Body of pancreas (tissue), 4 donors: ENCODE data around the gene VPS13C. TPM values are rescaled to one million over a fixed set of nuclear protein-coding genes. Genes with fewer than 3 reads are reported as not detected.

ENCODE experiments used
- ATAC-seq: fragments of 150-250 bp; one replicate; pipeline ENCODE4 v1.9.1; 2016
- DNase-seq, 4 donors: peaks; one replicate each; pipeline ENCODE4 v3.0.0-alpha.2; 2019
- H3K27ac ChIP-seq, 4 donors: fragments of 200-600 bp; sonication (generic); 1 replicate in 3 of 4; 2 replicates in 1 of 4; pipeline versions ENCODE4 v1.5.1 to v1.6.1; 2016 to 2019; ENCODE audit warnings: mild to moderate bottlenecking in 1 of 4, mixed read lengths in 1 of 4, moderate library complexity in 1 of 4
- H3K27me3 ChIP-seq, 2 donors: fragments of 200-600 bp; sonication (generic); one replicate each; pipeline ENCODE4 v1.6.0; 2016; ENCODE audit warnings: mild to moderate bottlenecking in 1 of 2
- H3K36me3 ChIP-seq, 2 donors: fragments of 200-600 bp; sonication (generic); replicated peaks in 1 of 2; 2 replicates each; pipeline ENCODE4 v1.5.1; 2016; ENCODE audit warnings: low read depth in 2 of 2; ENCODE audit not compliant: insufficient read depth in 1 of 2
- H3K4me1 ChIP-seq: fragments of 200-600 bp; sonication (generic); one replicate; pipeline ENCODE4 v1.6.0; 2016
- H3K4me3 ChIP-seq, 2 donors: fragments of 200-600 bp; sonication (generic); 1 replicate in 1 of 2; 2 replicates in 1 of 2; pipeline ENCODE4 v1.5.1; 2016 to 2019
- H3K9me3 ChIP-seq, 3 donors: fragments of 200-600 bp; sonication (generic); 1 replicate in 2 of 3; 2 replicates in 1 of 3; pipeline ENCODE4 v1.5.1; 2016
- CTCF ChIP-seq, 7 experiments: fragments of 450-650 bp in 4 of 7; fragments of 200-600 bp in 3 of 7; sonication (generic) in 3 of 7; IDR thresholded peaks; one replicate each; pipeline ENCODE4 v1.5.1; 2016 to 2019; ENCODE audit warnings: antibody characterized with exemption in 7 of 7
- POLR2A ChIP-seq, 3 donors: fragments of 450-650 bp; IDR thresholded peaks; one replicate each; pipeline ENCODE4 v1.6.1; 2016; ENCODE audit warnings: antibody characterized with exemption in 3 of 3, mild to moderate bottlenecking in 2 of 3
- WGBS, 2 donors: methylation state at CpG; one replicate each; pipeline ENCODE4 v1.1.5; 2017; 5-methylcytosine and 5-hydroxymethylcytosine counted together
- intact Hi-C: fragments of 100-400 bp; cut with DNase I; formaldehyde crosslinking; loops from one replicate; pipeline ENCODE4 v1.15.1; 2023
- total RNA-seq, 2 donors: library from RNA; depleted of rRNA; stranded (reverse); fragments of >200 nt; gene quantifications; one replicate each; pipeline ENCODE4 v1.1.0, GENCODE V29; 2016

VPS13C gene
- total RNA-seq: 10 to 100 TPM; 67.2 to 68.6 TPM

- Histone ChIP-seq H3K27me3 (no peaks in the 10 kb centered on the region), H3K4me1 (peaks cover 32% of the 10 kb centered on the region), H3K36me3 (no peaks in the 10 kb centered on the region), H3K27ac (peak within 1 kb of the TSS; percentile 68 to 96 (median 92)), H3K4me3 (peak within 1 kb of the TSS; percentile 77 to 85), H3K9me3 (no peaks in the 10 kb centered on the region)
- intact Hi-C loops: no loop called here
- peak; percentile 71 to 97 (median 95) for TF ChIP-seq CTCF (IDR thresholded peaks at IDR 0.05)
- peak; percentile 74 to 88 (median 81) for TF ChIP-seq POLR2A (IDR thresholded peaks at IDR 0.05)
- 0% methylated on average over 32 to 73 of the region's 73 CpGs for WGBS, 2 donors
- peak; percentile 97 for ATAC-seq
- DNase-seq: peak; percentile 93 to 96 (median 94)
Observed at GRCh38 chr15:62060113-62060895, at the start of gene VPS13C. VPS13C (minus strand) TSS chr15:62060447; CDS start chr15:62060374, 73 bp downstream.

GRCh38 chr15:62109437-62109836 lies 49.2 kb upstream of the VPS13C start:
- H3K27ac ChIP-seq: peak overlapping the region in 2 of 4 donors; percentile 41 to 82
- no peak overlapping the region for H3K4me3 ChIP-seq
- WGBS, 2 donors: 54 to 68% methylated on average over 1 of the region's 1 CpG
- H3K9me3 ChIP-seq: no peaks in the 10 kb centered on the region
- intact Hi-C loops: no loop called here
- ATAC-seq (no peak), DNase-seq (no peak)
- H3K4me1 ChIP-seq: peaks cover 55% of the 10 kb centered on the region
- no peak for TF ChIP-seq CTCF (IDR thresholded peaks at IDR 0.05)
- TF ChIP-seq POLR2A (IDR thresholded peaks at IDR 0.05): no peak
- no peaks in the 10 kb centered on the region for H3K27me3 ChIP-seq
- no peaks in the 10 kb centered on the region for H3K36me3 ChIP-seq

GRCh38 chr15:62108411-62108810 lies 48.2 kb upstream of the VPS13C start:
- no peak for ATAC-seq
- no peaks in the 10 kb centered on the region for H3K36me3 ChIP-seq
- 53 to 75% methylated on average over 2 of the region's 2 CpGs for WGBS, 2 donors
- intact Hi-C loops: no loop called here
- TF ChIP-seq CTCF (IDR thresholded peaks at IDR 0.05) (no peak), POLR2A (IDR thresholded peaks at IDR 0.05) (no peak)
- DNase-seq: no peak
- H3K4me3 ChIP-seq: no peak overlapping the region
- no peaks in the 10 kb centered on the region for H3K9me3 ChIP-seq
- no peak overlapping the region for H3K27ac ChIP-seq
- no peaks in the 10 kb centered on the region for H3K27me3 ChIP-seq
- H3K4me1 ChIP-seq: peaks cover 45% of the 10 kb centered on the region

GRCh38 chr15:62107571-62108121 lies 47.4 kb upstream of the VPS13C start:
- intact Hi-C loops: no loop called here
- H3K27ac ChIP-seq: peak overlapping the region in 1 of 4 donors; percentile 8
- no peaks in the 10 kb centered on the region for H3K9me3 ChIP-seq
- no peak for DNase-seq
- peaks cover 37% of the 10 kb centered on the region for H3K4me1 ChIP-seq
- 11 to 26% methylated on average over 2 of the region's 2 CpGs for whole genome bisulfite sequencing, 2 donors
- no peaks in the 10 kb centered on the region for H3K36me3 ChIP-seq
- no peaks in the 10 kb centered on the region for H3K27me3 ChIP-seq
- no peak for TF ChIP-seq CTCF (IDR thresholded peaks at IDR 0.05)
- no peak for ATAC-seq
- no peak overlapping the region for H3K4me3 ChIP-seq
